Stimulated activated naive CD4-positive, alpha-beta T cell (primary cell): ENCODE results near the gene ZFAND3.

Experiments
- DNase-seq, 6 experiments: peaks; one replicate each; lab custom pipeline; 2025; lab: John Stamatoyannopoulos, UW

ZFAND3 gene

DNA sequence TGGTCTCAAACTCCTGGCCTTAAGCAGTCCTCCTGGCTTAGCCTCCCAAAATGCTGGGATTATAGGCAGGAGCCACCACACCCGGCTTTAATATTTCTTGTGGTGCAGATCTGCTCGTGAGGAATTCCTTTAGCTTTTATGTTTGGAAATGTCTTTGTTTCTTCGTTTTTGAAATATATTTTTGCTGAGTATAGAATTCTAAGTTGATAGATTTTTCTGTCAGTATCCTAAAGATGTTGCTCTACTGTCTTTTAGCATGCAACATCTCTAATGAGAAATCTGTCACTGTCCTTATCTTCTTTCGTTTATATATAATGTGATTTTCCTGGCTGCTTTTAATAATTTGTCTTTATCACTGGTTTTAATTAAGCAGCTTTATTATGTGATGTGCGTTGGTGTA lies 75.1 kb downstream of the ZFAND3 start:
- no peak for DNase-seq

DNA sequence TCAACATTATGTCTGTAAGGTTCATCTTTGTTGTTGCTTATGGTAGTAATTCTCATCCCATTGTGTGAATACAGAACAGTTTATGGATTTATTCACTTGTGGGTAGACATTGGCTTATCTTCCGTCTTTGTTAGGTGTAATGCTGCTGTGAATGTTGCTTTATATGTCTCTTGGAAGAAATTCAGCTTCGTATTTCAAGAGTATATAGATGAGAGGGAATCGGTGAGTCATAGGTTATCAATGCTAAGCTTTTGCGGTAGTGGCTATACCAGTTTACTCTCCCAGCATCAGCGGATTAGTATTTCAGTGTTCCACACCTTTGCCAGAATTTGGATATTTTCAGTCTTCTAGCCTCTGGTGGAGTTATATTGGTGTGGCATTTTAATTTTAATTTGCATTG lies 77.8 kb downstream of the ZFAND3 start:
- DNase-seq, result no peak

DNA sequence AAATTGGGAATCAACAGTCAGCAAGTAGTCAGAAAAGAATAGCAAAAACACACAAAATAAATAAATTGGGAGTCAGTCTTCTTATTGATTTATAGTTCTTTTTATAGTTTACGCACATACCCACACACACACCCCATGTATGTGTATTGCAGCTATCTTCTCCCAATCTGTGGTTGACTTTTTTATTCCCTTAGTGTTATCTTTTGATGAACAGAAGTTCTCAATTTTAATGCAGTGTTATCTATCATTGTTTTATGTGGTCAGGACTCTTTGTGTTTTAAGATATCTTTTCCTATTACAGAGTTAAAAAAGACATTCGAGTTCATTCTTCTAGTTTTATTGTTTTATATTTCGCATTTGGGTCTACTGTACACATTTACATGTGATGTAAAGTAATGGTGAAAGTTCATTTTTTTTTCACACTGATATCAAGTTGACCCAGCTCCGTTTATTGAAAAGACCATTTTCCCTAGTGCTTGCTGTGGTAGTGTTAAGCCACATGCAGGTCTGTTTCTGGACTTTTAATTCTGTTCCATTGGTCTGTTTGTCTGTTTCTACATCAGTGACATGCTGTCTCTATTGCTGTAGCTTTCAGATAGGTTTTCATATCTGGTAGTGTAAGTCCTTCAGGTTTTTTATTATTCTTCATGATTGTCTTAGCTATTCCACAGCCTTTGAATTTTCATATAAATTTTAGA lies 78.4 kb downstream of the ZFAND3 start:
- DNase-seq, result no peak

DNA sequence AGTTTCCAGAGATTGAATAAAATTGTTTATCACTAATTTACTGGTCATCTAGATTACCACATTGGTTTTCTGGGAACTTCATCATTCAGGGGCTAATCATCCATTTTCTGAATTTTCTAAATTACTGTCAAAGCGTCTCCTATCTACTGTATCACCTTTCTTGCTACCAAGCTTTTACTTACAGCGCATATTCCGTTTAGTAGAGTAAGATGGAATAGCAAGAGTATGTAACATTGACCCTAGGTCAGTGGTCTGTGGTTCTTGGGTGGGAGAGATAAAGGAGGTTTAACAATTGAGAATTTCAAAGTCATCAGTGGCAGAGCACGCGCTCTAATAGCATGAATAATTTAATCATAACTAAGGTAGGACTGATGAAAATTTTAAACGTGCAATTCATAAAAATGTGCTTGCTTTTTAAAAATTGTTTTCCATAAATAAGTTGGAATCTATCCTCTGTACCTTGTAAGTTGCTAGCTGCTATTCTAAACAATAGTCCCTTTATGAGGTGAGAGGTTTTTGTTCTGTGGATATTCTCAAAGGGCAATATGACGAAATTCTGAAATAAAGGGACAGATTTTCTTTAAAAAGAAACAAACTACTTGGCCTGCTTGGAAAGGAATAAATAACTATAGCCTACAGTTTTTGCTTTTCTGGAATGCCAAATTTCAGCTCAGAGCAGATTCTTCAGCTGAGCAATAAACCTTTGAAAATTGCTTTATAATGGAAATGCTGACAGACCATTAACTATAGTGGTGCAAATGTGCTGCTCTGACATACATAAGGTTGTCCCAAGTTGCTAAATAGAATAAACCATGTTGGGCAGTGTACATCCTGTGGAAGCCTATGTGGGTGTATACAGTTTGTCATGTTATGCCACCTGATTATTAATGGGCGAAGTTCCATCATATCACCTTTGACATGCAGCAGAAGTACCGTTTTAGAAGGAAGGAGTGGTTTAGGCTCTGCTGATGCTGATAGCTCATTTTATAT lies 84.1 kb downstream of the ZFAND3 start:
- no peak for DNase-seq

DNA sequence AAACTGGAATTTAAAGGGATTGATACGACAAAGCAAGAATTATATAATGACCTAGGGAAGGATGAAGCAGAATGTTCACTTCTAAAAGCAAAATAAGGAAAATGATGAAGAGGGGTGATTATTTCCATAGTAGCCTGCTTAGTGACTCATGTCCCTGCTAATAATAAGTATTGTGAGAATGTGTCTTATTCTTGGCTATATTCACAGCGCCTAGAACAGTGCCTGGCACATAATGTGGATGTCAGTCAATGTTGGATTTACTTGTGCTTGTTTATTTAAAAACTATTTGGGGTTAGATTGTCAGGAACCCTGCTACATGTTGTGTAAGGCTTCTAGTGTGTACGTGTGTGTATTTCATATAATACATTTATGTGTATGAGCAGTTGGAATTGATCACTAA lies 85.1 kb downstream of the ZFAND3 start:
- DNase-seq, result no peak

DNA sequence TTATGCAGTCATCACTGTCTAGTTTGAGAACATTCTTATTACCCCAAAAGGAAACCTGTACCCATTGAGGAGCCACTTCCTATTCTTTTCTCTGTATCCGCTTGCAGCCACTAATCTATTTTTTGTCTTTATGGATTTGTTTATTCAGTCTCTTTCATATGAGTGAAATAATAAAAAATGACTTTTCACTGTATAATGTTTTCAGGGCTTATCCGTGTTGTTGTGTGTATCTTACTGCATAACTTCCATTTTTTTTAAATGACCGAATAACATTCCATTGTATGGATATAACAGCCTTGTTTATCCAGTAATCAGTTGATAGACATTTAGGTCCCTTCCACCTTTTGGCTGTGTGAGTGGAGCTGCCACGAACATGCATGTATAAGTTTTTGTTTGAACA lies 86.6 kb downstream of the ZFAND3 start:
- no peak for DNase-seq

DNA sequence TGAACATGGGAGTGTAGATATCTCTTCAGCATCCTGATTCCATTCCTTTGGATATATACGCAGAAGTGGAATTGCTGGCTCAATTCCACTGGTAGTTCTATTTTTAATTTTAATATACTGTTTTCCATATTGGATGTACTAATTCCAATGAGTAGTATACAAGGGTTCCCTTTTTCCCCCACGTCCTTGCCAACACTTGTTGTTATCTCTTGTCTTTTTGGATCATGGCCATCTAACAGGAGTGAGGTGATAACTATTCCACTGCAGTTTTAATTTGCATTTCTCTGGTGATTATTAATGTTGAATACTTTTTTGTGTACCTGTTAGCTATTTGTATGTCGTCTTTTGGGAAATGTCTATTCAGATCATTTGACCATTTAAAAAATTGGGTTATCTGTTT lies 91.5 kb downstream of the ZFAND3 start:
- no peak for DNase-seq

DNA sequence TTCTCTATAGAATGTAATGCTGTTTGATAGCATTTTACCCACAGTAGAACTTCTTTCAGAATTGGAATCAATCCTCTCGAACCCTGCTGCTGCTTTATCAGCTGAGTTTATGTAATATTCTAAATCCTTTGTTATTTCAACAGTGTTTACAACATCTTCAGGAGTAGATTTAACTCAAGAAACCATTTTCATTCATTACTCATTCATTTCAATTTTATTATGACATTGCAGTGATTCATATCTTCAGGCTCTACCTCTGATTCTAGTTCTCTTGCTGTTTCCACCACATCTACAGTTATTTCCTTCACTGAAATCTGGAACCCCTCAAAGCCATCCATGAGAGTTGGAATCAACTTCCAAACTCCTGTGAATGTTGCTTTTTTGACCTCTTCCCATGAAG lies 93.7 kb downstream of the ZFAND3 start:
- no peak for DNase-seq

DNA sequence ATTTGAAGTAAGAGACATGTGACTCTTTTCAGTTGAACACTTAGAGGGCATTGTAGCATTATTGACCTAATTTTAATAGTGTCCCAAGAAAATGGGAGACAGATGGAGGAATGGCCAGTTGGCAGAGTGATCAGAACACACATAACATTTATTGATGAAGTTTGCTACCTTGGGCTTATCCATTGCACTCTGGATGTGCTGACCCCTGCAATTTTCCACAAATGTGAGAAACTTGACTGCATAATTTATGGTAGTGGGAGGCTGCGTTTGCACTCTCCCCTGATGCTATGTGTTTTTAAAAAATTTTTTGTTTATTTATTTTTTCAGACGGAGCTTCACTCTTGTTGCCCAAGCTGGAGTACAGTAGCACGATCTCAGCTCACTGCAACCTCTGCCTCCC lies 95.9 kb downstream of the ZFAND3 start:
- no peak for DNase-seq

DNA sequence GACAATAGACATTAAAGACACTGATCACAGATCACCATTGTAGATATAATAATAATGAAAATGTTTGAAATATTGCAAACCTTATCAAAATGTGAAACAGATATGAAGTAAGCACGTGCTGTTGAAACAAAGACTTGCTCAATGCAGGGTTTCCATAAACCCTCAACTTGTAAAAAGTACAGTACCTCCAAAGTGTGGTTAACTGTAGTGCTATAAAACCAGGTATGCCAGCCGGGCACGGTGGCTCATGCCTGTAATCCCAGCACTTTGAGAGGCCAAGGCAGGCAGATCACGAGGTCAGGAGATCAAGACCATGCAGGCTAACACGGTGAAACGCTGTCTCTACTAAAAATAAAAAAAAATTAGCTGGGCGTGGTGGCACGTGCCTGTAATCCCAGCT lies 96.6 kb downstream of the ZFAND3 start:
- DNase-seq, result no peak

DNA sequence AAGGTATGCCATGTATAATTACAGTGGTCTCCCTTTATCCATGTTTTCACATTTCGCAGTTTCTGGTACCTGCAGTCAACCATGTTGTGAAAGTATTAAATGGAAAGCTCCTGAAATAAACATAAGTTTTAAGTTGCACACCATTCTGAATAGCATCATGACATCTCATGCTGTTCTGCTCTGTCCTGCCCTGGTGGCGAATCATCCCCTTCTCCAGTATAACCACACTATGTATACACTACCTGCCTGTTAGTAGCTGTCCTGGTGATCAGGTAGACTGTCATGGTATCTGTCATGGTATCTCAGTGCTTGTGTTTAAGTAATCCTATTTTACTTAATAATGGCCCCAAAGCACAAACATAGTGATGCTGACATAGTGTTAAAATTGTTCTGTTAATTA lies 97.1 kb downstream of the ZFAND3 start:
- DNase-seq, result no peak

DNA sequence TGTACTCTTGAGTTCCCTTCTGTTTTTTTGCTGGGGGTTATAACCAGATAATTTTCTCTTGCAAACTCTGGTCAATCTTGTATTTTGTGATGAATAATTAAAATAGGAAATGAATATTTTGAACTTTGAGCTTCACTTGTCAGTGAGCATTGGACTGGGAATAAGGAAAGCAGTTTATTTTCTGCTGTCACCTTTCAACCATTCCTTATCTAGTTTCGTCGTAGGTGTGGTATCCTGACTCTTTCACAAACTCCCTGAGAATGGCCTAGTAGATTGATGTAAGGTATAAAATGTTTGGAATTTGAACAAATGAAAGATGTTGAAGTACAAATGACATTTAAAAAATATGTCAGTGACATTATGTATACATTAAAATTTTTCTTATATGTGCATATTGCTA lies 98.0 kb downstream of the ZFAND3 start:
- no peak for DNase-seq

DNA sequence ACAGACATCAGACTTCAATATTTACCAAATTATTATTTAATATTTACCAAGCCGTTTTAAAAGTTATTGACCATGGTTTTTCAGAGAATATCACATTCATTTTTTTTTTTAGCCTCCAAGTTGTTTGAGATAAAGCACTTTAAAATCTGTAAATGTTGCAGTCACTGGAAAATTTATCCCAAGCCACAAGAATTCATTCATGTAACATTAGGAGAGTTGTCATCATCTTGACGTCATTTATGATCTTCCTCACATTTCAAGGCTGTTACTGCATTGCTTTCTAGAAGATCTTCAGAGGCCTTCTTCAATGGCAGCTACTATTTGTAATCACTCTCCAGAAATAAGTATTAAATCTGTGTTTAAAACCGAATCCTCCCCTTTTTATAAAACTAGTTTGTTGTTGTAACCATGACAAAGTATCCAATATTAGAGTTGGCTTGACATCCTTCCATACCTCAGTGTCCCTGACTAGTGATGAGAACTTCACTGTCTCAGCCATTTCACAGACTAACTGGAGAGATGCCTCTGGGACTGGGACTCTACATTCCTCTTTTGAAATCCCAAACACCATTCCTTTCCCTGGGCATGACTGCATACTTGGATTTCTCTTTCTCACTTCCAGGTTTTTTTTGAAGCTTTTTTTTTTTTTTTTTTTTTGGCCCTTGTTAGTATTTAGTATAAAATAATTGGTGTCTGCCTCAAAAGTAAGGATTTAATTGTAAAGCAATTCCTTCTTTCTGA lies 100.1 kb downstream of the ZFAND3 start:
- DNase-seq, result no peak

DNA sequence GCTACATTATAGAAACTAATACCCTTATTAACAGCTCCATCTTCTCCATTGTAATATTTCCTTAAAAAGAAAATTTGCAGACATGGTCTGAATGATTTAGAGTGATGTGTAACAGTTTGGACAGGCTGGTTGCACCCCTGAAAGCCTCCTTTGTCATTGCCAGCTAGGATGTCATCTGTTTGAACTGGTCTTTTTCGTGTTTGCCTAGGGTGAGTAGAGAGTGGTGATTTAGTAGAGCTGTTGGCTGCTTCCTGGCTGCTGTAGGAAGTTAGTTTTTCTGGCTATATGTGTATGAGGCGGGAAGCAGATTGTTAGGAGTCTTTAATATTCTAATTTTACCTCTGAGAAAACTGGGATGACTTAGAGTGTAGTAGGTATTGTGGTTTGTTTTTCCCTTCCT lies 101.1 kb downstream of the ZFAND3 start:
- DNase-seq, result no peak

DNA sequence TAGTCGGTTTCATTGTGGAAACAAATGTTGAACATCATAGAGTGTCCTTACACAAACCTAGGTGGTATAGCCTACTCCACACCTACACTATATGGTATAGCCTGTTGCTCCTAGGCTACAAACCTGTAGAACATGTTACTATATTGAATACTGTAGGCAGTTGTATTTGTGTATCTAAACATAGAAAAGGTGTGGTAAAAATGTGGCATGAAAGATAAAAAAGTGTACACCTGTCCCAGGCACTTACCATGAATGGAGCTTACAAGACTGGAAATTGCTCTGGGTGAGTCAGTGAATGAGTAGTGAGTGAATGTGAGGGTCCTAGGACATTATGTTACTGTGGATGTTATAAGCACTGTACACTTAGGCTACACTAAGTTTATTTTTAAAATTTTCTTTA lies 103.0 kb downstream of the ZFAND3 start:
- no peak for DNase-seq

DNA sequence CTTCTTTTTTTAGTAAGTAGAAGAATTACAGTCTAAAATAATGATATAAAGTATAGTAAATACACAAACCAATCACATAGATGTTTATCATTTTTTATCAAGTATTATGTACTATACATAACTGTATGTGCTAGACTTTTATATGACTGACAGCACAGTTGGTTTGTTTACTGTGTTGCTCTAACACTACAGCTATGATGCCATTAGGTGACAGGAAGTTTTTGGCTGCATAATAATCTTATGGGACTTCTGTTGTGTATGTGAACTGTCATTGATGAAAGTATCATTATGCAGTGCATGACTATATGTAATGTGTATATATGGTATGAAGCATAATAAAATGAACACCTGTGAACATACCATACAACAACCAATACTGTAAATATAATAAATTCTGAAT lies 104.0 kb downstream of the ZFAND3 start:
- no peak for DNase-seq

DNA sequence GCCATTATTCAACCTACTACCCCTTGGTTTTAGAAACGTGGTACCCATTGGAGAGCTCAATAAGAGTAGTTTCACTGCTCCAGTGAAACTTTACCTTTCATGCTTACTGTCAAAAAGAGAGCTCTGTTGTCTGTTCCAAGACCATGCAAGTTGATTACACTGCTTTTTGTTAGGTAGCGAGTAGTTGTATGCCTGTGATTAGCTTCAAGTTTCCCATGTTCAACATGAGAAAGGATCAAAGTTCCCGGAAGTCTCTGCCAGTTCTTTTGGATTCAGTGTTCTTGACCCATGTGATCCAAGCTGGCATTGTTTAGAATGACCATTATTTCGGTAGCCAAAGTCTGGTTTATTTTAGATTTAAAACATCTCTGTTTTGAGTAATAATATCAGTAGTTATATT lies 107.1 kb downstream of the ZFAND3 start:
- DNase-seq, result no peak

DNA sequence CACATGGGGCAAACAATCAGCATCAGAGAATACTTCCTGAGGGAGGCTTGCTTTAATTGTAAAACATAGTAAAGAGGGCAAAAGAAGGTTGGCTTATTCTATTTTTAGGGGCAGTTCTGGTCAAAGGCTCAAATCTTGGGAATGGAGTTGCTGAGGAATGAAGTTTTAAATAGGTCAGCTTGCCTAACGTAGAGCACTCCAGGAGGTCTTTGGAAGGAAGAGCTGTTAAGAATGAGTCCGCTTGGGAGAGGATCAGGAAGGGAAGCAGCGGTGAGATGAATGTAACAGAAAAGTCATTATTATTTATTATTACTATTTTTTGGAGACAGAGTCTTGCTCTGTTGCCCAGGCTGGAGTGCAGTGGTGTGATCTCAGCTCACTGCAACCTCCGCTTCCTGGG lies 108.7 kb downstream of the ZFAND3 start:
- DNase-seq, result no peak

DNA sequence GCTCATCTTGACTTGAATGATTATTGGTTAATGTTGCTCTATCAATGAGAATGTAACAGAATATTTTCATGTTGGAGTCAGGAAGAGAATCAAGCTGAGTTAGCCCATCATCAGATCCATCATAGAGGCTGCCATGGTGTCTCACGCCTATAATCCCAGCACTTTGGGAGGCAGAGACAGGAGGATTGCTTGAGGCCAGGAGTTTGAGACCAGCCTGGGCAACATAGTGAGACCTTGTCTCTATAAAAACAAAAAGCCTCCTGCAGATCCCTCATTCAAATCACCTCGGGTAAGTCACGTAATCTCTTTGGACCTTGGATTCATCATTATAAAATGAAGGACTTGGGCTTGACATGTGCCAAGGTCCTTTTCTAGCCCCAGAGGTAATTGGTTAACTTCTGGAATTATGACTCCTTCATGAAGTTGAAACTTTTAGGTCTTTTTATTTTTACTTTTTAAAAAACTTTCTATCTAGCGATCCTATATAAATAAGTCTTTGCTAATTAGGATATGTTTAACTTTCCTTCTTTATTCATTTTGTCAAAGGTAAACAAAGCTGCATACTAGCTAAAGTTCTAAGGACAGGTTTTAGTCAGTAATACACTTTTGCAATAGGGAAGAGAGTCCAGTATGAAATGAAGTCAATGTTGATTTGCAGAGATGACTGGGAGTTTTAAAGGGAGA lies 110.9 kb downstream of the ZFAND3 start:
- DNase-seq, result no peak

DNA sequence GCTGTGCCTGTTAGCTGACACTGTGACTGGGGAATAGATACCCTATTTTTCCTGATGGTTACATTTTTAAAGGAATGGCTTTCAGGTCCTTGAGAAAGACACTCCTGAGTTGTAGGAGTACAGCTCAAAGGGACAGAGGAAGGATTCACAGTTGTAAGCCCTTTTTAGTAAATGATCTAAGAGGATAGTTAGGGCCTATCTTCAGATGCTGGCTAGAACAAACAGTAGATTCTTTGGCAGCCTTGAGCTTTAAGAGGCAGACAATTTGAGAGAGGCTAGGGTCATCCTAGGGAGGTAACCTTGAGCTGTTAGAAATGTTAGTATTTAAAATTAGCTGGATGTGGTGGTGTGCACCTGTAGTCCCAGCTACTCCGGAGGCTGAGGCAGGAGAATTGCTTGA lies 111.5 kb downstream of the ZFAND3 start:
- no peak for DNase-seq

DNA sequence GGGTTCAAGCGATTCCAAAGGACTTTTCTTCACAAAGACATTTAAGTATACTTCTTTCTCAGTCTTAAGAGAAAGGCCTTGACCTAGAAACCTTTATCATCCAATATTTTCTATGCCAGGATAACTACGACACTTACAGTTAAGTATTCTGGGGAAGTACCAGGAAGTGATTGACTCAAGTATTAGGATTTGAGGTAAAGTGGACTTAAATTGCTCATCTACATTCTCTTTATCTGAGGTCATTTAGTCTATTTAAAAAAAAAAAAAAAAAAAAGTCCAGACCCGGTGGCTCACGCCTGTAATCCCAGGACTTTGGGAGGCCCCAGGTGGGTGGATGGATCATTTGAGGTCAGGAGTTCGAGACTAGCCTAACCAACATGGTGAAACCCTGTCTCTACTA lies 114.7 kb downstream of the ZFAND3 start:
- DNase-seq, result no peak

DNA sequence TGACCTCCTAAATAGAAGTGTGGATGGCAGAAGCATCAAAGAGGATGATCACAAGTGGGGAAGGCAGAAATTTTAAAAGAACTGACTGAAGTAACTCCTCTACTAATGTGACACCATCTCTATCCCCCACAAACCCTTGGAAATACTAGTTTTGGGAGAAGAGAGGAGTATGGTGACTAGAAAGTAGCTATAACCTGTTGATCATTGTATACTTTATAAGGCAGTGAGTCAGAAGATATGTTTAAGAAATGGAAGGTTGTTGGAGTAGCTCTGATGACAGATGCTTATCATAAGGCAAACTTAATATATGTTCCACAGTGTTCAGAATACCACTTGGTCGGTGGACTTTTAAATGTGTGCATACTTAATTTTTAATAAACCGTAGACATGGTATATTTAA lies 116.6 kb downstream of the ZFAND3 start:
- no peak for DNase-seq
